GM19468 (cell line): ENCODE results near the gene LMX1A.

Source experiments
- ATAC-seq: cut with Tn5 transposase; IDR thresholded peaks from one replicate; pipeline ENCODE4 v1.9.1; 2021; ENCODE audit warnings: mild to moderate bottlenecking, moderate library complexity, moderate number of reproducible peaks; ENCODE audit not compliant: unreplicated experiment; ENCODE audit errors: extremely low read depth

LMX1A gene

DNA sequence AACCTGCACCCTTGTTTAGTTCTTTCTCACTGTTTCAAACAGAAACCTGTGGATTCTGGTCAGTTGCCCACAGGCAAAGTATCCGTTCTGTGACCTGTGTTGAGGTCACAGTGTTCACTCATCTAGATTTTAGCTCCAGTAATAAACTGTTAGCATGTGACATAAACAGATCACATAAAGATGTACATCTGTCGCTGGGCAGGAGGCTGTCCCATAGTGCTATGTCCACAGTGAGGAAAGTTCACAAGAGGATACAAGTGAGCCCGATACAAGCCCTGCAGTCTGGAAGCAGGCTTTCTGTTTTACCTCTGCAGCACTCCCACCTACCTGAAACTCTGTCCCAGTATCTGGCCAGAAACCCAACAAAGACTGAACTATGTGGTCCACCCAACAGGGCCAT, 28.4 kb downstream of the LMX1A start:
- no peak for ATAC-seq

DNA sequence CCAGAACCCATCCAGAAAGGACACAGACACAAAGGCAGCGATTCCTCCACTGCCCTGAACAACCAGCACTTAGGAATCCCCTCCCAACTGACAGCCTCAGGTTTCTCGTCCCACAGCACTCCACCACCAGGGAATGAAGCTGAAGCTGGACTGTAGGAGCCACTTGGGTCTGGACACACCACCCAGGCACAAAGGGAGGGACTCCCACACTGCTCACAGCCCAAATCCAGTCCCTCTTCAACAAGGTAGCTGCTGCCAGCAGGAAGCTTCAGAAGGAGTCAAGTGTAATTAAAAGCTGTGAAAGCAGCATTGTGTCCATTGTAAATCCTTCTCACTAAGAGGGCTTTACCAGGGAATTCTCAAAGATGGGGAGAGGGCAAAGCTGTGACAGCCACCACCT, 29.0 kb downstream of the LMX1A start:
- no peak for ATAC-seq

DNA sequence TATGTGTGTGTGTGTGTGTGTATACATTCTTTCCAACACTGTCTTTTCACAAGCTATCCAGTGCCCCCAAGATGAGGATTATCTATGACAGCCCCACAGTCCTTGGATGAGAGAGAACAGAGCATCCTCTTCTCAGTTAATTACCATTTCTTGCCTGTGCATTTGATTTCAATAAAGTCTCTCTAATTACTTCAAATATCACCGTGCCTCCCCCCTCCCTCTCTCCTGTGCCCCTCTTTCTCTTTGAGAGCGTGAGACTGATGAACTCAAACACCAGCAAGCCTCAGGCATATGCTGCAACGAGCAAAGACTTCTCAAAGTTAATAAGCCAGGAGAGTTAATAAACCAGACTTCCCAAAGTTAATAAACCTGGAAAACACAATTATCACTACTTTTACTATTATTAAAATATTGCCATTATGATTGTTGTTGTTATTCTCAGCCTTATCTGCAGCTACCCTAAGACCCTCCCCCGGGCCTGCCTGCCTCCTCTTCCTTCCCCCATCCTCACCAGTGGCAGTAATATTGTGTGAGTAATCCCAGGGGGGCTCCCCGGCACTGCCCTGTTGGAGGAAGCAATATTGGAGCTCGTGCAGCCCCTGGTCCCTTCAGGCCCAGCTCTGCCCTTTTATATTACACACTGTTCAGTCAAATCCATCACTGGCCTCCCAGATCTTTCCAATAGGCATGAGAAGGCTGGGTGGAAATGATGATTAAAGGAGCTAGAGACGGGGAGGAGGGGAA, 30.9 kb downstream of the LMX1A start:
- no peak for ATAC-seq

DNA sequence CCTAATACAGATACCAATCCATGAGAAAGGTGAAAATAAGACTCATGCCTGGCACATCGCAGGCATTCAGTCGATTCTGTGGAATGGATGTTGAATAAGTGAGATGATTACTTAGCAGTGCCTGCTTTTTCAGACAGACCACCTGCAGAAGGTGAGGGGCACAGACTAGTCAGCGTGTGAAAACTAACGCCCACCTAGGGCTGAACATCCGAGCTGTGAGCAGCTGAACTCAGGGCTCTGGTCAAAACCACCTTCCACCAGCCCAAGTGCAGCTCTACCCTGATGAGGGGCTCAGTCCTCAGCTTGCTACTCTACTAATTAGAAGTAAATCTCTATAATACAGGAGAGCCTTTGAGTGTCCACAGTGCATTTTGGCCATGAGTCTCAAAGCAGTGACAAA, 32.5 kb downstream of the LMX1A start:
- ATAC-seq, result no peak

DNA sequence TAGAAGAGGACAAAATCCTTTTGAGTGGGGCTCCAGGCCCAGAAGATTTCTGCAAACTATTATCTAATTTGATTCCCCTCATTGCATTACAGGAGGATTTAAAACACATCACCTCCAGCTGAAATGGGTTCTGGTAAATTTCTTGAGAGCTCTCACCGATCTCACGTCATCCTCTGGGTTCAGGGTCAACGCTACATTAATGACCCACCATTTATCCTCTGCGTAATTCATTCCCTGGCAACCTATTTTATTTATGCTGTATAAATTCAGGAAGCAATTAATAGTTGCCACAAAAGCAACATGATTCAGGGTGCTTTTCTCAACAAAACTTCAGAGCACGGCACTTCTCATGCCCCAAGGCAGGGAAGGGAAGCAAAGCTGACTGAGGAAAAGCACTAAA, 38.9 kb downstream of the LMX1A start:
- no peak for ATAC-seq

DNA sequence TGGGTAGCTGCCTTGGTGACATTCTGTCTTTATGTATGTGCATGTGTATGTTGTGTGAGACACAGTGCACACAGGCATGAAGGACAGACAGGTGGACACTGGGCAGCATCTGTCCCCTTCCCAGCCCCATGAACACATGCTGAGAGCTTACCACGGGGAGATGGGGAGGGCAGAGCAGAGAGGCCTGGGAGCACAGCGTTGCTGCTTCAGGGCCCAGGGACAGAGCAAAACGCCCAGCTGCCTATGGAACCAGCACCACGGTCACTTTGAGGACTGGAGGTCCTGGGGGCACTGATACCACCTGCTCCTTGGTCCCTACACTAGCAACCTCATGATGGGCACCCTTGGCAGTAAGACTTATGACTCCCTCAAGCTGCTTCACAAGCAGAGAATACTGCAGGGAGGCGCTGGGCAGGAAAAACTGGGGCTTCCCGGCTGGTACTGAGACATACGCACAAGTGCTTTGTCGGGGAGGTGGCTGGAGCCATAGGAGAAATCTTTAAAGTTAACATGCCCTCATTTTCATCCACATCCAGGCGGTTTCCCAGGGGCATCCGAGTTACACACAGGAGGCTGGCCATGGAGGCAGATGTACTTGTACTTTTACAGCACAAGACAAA, 40.3 kb downstream of the LMX1A start:
- ATAC-seq, result no peak

DNA sequence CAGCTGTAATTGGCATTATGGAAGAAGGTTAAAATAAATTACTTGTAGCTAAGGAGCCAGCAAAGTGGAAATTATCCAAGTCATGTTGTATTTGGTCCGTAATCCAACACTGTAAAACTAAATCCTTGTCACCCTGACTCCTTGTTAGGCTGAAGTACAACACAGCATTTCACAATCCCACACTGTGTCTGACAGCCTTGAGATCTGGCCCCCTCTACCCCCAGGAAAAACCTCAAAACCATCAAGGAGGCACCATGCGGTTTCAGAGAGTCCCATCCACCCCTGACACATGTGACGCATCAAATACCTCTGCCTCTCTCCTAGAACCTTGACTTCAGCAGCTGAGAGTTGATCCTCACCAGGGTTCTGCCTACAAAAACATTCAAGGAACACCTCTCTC, 41.0 kb downstream of the LMX1A start:
- no peak for ATAC-seq

DNA sequence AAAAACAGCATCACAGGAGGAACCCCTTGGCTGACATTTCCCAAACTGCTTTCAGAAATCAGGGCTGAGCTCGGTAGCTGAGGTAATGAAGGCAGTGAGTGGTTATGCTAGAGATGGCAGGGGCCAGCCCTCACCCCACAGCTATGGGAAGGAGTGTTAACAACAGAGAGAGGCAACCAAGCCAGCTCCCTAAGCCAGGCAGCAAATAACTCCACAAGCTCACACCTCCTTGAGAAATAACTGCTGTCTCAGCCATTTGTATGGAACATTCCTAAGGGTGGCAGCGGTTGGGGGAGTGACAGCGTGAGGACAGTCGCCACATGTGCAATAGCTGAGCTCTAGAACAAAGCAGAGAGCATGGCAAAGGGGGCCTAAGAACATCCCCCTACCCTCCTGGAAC, 42.6 kb downstream of the LMX1A start:
- no peak for ATAC-seq

DNA sequence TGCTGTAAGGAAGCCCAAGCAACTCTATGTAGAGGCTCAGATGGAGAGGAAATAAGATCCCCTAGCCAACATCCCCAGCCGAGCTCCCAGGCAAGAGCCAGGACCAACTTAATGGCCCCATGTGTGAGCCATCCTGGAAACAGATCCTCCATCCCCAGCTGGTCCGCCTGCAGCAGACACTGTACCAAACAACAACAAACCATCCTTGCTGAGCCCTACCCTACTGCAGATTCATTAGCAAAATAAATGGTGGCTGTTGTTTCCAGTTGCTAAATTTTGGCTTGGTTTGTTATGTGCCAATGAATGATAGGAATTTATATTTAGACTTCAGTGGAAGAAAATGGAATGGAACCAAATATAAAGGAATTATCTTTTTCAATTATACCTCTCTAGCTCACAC, 43.9 kb downstream of the LMX1A start:
- no peak for ATAC-seq

DNA sequence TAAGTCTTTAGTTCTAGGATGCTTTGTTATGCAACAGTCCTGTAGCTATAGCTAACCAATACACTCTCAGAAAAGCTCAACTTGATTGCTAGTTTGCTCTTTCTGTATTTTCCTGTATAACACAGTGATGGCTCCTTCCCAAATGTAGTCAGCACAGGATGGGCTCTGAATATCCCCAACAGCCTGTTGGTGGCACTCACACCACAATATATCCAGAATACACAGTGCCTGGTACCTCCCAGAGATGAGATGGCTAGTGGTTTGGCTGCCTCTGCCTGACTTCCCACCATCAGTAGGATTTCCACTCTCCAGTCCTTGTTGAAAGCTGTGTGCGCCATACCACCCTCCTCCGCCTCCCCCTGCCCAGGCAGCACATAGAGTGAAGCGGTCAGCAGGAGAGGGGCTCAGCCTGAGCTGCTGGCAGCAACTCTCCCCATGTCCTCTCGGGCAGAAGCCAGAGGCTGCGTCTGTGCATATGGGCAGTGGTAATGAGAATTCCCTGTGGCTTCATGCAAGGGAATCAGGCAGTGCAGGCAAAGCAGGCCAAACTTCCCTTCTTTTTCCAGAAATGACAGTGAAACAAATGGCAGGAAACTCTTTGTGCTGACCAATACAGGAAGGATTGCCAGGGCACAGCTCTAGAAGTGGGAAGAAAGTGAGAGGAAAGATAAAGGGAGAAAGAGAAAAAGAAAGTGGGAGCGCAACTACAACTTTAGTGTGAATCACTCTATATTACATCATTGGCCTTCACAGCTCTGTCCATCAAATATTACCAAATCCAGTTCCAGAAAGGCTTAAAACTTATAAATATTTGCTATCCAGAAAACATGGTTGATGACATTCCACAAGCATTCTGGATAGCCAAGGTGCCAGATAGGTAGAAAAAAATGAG, 49.7 kb downstream of the LMX1A start:
- ATAC-seq, result no peak

DNA sequence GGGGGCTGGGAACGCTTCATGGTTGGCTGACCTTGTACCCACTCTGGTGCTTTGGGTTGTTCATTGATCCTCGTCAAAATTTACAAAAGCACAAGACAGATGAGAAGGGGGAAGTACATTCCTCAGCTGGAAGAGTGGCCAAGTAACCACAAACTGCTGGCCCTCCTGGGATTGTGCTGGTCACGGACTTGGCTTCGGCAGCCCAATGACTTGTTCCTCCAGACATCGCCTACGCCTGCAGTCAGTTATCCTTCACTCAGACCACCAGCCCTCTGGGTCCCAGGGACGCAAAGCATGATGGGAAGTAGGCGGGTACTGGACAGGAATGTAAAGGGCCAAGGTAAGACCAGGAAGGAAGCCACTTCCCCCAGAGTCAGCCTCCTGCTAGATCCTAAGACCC, 53.1 kb downstream of the LMX1A start:
- ATAC-seq, result no peak

DNA sequence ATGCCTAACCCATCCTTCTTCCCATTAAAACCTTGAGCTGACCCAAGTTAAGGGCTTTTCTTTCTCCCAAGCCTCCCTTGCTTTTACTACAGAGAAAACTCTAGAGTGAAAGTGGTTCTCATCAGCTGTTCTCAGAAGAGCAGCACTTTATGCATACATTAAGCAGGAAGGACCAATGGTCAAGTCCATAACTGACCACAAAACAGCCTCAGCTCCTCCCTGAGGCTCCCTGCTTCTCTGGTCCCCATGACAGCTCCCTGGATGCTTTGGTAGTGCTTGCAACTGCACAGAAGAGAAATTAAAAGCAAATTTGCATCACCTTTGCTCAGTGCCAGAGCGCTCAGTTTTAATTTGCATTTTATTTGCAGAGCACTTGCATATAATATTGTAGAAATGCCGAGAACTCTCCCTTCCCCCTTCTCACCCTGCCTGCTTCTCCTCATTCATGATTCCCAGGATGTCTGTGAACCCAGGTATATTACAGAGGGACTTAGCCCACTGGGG, 56.1 kb downstream of the LMX1A start:
- ATAC-seq, result no peak

DNA sequence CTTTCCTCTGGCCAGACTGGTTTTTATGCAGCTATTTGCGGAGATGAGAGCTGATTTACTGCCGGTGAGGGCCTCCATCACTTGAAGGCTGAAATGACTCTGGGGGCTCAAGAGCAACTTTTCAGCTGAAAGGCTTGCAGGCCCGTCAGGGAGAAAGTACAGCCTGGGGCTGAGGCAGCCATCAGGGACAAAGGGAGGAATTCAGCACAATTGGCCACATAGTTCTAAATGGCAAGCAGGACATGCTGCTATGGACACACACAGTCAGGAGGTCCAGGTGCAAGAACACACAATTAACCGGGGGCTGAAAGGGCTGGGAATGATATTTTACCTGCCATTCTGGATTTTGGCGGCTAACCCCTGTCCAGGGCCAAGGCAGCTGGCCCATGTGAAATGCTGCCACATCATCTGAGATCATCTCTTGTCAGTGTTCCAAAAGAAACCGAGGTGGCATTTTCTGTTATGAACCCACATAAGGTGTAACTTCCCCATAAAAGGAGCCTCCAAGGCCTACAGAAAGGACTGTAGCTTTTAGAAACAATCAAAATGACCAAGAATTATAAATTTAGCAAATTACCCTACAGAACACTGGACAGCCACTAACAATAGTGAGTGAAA, 58.2 kb downstream of the LMX1A start:
- ATAC-seq, result no peak

DNA sequence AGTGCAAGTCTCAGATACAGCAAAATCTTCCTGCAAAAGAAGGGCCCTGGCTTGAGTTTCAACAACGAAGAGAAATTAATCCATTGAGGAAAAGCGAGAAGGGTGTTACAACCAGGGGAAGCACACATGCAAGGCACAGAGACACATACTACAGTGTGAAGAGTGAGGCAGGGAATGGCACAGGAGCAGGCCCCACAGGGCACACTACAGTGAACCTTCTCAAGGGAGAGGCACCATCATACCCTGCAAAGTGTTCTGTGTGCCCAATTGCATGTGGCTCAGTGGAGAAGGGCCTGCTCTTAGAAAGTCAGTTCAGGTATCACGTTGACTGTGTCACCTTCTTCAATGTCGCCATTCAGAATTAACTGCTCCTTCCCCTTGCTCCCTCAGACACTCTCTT, 60.3 kb downstream of the LMX1A start:
- ATAC-seq, result no peak

DNA sequence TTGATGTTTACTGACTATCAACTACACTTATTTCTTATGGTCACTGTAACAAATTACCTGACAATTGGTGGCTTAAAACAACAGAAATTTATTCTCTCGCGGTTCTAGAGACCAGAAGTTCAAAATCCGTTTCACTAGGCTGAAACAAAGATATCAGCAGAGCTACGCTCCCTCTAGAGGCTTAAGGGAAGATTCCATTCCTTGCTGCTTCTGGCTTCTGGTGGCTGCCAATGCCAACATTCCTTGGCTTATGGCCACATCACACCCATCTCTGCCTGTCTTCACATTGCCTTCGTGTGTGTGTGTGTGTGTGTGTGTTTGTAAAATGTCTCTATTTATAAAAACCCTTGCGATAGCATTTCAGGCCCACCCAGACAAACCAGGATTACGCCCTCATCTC, 66.4 kb downstream of the LMX1A start:
- no peak for ATAC-seq

DNA sequence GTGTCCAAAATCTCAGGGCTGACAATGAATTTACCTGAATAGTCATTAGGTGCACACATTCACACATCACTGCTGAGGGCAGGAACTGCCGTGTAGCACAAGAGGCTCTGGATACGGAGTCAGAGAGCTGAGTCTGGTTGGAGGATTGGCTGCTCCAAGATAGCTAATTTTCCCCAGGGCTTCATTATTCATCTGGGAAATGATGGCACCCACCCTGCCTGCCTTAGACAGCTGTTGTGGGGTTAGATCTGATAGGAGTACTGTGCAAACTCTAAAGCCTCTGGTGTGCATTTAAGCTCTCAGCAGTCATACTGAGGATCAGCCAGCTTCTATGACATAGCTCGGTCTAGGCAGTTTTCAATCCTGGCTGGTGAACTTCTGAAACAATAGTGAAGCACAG, 67.0 kb downstream of the LMX1A start:
- no peak for ATAC-seq

DNA sequence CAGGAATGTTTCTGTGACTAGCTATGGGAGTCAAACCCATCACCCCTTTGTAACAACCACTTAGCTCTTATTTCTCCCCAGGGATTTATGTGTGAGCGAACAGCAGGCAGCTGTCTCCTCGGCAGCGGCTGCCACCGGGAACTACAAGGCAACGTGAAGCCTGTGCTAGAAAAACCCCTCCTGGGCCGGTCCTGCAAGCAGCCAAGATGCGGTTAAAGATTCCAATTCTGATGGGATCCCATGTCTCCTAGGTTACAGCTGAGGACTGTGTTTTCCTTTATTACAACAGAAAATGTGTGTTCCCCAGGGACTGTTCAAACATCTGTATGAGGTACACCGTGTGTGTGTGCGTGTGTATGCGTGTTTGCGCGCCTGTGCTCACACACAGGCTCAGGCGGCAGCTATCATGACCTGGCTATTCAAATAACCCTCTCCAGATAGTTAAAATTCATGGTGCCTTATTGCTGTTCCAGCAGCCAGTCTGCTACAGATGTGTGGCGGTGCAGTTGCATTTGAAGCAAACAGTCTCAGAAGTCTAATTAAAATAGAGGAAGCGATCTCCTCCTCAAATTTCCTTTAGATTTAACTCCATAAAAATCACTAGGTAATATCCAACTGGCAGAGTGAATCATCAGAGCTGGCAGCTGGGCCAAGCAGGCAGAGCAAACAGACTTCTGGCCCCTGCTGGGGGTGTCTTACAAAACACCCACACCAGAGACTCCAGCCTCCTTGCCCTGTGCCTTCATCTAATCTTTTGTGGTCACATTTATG, 68.0 kb downstream of the LMX1A start:
- no peak for ATAC-seq

DNA sequence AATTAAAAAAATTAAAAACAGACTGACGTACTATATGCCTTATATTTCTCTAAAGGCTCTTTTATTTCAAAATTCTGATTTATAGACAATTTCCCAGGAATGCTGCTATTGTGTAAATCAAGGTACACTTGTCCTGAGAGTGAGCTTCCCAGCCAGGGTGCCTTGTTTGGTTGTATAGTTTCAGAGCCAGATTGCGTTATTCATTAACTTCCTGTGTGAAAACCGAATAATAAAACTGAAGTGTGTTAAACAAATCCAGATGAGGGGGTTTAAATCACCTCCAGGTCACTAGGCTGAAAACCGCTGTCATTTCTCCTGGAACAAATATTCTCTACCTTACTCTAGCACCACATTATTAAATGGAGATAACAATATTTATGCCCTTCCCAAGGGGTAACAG, 68.7 kb downstream of the LMX1A start:
- no peak for ATAC-seq

DNA sequence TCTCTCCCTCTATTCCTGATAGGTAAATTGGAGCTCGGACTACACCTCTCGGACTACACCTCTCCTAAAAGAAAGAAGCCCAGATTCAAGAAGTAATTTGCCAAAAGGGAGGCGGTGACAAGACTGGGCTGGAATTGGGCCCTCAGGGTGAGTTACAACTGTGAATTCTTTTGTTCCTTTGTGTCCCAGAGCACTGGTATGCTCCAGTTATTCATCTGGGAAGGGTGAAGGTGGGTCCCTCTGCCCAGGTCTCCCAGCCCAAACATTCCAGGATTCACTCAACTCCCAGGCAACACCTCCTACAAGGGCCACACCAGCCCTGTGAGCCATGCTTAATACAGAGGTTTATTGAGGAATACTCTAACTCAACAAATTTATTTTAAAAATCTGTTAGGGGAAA, 69.2 kb downstream of the LMX1A start:
- no peak for ATAC-seq

DNA sequence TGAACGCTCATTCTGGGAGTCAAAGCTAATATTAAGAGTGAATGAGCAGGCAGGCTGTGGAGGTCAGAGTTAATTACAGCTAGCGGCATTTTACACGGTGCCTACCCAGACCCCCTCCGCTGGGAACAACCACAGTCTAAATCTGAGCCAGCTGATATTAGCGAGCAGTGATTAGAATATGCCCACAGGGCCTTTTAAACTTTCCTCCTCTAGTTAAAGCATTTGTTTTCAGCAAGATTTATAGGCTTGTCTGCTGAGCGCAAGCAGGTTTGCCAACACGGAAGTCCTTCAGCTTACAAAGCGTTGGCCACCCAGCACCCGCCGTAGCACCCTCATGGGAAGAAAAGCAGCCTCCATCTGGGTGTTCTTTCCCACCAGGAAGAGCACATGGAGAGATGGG, 72.1 kb downstream of the LMX1A start:
- ATAC-seq, result no peak
